DMS 273 (cell line): Measurements from ENCODE around the gene ZNF497.

Experiments
- DNase-seq: peaks from one replicate; lab custom pipeline; 2025; ENCODE audit not compliant: unreplicated experiment; lab: John Stamatoyannopoulos, UW

Gene ZNF497

GRCh38 chr19:58311345-58311865 lies 51.1 kb downstream of the ZNF497 start:
- DNase-seq = peak; percentile 70

GRCh38 chr19:58310685-58311084 lies 51.9 kb downstream of the ZNF497 start:
- peak; percentile 14 for DNase-seq

- DNase-seq = no peak
Measured at GRCh38 chr19:58307736-58308135, 54.8 kb downstream of the ZNF497 start.

GRCh38 chr19:58305932-58306323 lies 56.6 kb downstream of the ZNF497 start:
- peak; percentile 33 for DNase-seq

GRCh38 chr19:58305065-58305931 lies 57.3 kb downstream of the ZNF497 start, which contains the start of gene ERVK3-1:
ERVK3-1 (plus strand) TSS chr19:58305377; CDS start chr19:58312169, 6,792 bp downstream.
- DNase-seq = peak; percentile 99

GRCh38 chr19:58304748-58305064 lies 57.8 kb downstream of the ZNF497 start:
- DNase-seq = peak; percentile 71
